SK-N-SH treated with all-trans-retinoic acid at 6 μM for 48 hours (cell line): ENCODE results near the gene DYNC2H1.

Experiments used
- ATAC-seq: fragments of 200-7000 bp; cut with Tn5 transposase; 3 replicates; pipeline ENCODE4 v1.9.1; 2020; ENCODE audit warnings: mild to moderate bottlenecking, moderate library complexity
- BACH2 ChIP-seq: fragments of 250-450 bp; sonication (Bioruptor Pico); IDR thresholded peaks from 2 replicates; pipeline ENCODE4 v1.9.0; 2021; ENCODE audit warnings: mild to moderate bottlenecking, borderline replicate concordance
- CREB5 ChIP-seq: fragments of 250-450 bp; sonication (Bioruptor Pico); IDR thresholded peaks from 2 replicates; pipeline ENCODE4 v1.5.1; 2020; ENCODE audit warnings: low read depth, mild to moderate bottlenecking, moderate library complexity
- CSDC2 ChIP-seq: fragments of 250-450 bp; sonication (Bioruptor Pico); IDR thresholded peaks from 2 replicates; pipeline ENCODE4 v1.5.0; 2020; ENCODE audit warnings: mild to moderate bottlenecking, moderate library complexity
- CSRNP3 ChIP-seq: fragments of 250-450 bp; sonication (Bioruptor Pico); IDR thresholded peaks from 2 replicates; pipeline ENCODE4 v1.5.1; 2021; ENCODE audit warnings: mild to moderate bottlenecking, moderate library complexity
- GLIS3 ChIP-seq: fragments of 250-450 bp; sonication (Bioruptor Pico); IDR thresholded peaks from 2 replicates; pipeline ENCODE4 v1.5.0; 2020; ENCODE audit warnings: mild to moderate bottlenecking, moderate library complexity
- ISL1 ChIP-seq: fragments of 250-450 bp; sonication (Bioruptor Pico); IDR thresholded peaks from 2 replicates; pipeline ENCODE4 v2.1.2; 2022; ENCODE audit warnings: mild to moderate bottlenecking, moderate library complexity
- OSR1 ChIP-seq: fragments of 250-450 bp; sonication (Bioruptor Pico); IDR thresholded peaks from 2 replicates; pipeline ENCODE4 v1.8.0; 2022; ENCODE audit warnings: moderate library complexity, mild to moderate bottlenecking, inconsistent platforms
- POU6F1 ChIP-seq: fragments of 250-450 bp; sonication (Bioruptor Pico); IDR thresholded peaks from 2 replicates; pipeline ENCODE4 v1.8.0; 2021; ENCODE audit warnings: low read depth, mild to moderate bottlenecking, moderate library complexity, borderline replicate concordance
- PPARA ChIP-seq: fragments of 250-450 bp; sonication (Bioruptor Pico); IDR thresholded peaks from 2 replicates; pipeline ENCODE4 v1.5.0; 2020; ENCODE audit warnings: mild to moderate bottlenecking, borderline replicate concordance
- TCF4 ChIP-seq: fragments of 250-450 bp; sonication (Bioruptor Pico); IDR thresholded peaks from 2 replicates; pipeline ENCODE4 v1.8.0; 2021; ENCODE audit warnings: mild to moderate bottlenecking, moderate library complexity, borderline replicate concordance
- TOX ChIP-seq: fragments of 250-450 bp; sonication (Bioruptor Pico); IDR thresholded peaks from 2 replicates; pipeline ENCODE4 v1.8.0; 2021; ENCODE audit warnings: mild to moderate bottlenecking, moderate library complexity, borderline replicate concordance
- TSHZ2 ChIP-seq: fragments of 250-450 bp; sonication (Bioruptor Pico); IDR thresholded peaks from 2 replicates; pipeline ENCODE4 v1.5.0; 2020; ENCODE audit warnings: mild to moderate bottlenecking, moderate library complexity
- ZC3H10 ChIP-seq: fragments of 250-450 bp; sonication (Bioruptor Pico); IDR thresholded peaks from 2 replicates; pipeline ENCODE4 v1.5.1; 2021; ENCODE audit warnings: mild to moderate bottlenecking, moderate library complexity
- ZFP30 ChIP-seq: fragments of 450-650 bp; formaldehyde crosslinking; IDR thresholded peaks from 2 replicates; pipeline ENCODE4 v1.5.0; 2022; ENCODE audit warnings: mild to moderate bottlenecking, moderate library complexity
- ZNF565 ChIP-seq: fragments of 450-650 bp; formaldehyde crosslinking; conservative IDR thresholded peaks from 2 replicates; pipeline ENCODE4 v1.5.0; 2020; ENCODE audit warnings: low read depth, mild to moderate bottlenecking, moderate library complexity
- ZNF70 ChIP-seq: fragments of 450-650 bp; formaldehyde crosslinking; IDR thresholded peaks from 2 replicates; pipeline ENCODE4 v1.5.0; 2020; ENCODE audit warnings: mild to moderate bottlenecking, moderate library complexity

DYNC2H1 gene

GRCh38 chr11:103220133-103220532 is 110.9 kb downstream of the DYNC2H1 start:
- TF ChIP-seq ZNF565 (CRISPR knock-in tag) (no peak), CREB5 (CRISPR knock-in tag) (no peak), BACH2 (CRISPR knock-in tag) (no peak), ZC3H10 (CRISPR knock-in tag) (peak; percentile 76), TOX (CRISPR knock-in tag) (no peak), CSDC2 (CRISPR knock-in tag) (no peak), ISL1 (peak; percentile 79), TCF4 (CRISPR knock-in tag) (peak; percentile 92), GLIS3 (CRISPR knock-in tag) (no peak), POU6F1 (CRISPR knock-in tag) (no peak)
- ATAC-seq = no peak

- no peak for ATAC-seq
- TF ChIP-seq CSRNP3 (no peak), ZFP30 (CRISPR knock-in tag) (no peak), TOX (CRISPR knock-in tag) (no peak), CSDC2 (CRISPR knock-in tag) (no peak), ZNF70 (CRISPR knock-in tag) (no peak), PPARA (CRISPR knock-in tag) (no peak), TSHZ2 (CRISPR knock-in tag) (no peak), ISL1 (no peak), OSR1 (CRISPR knock-in tag) (no peak), TCF4 (CRISPR knock-in tag) (no peak), CREB5 (CRISPR knock-in tag) (no peak)
Measured at GRCh38 chr11:103222806-103223205, 113.6 kb downstream of the DYNC2H1 start.

- no peak for ATAC-seq
- TF ChIP-seq ZFP30 (CRISPR knock-in tag) (no peak), ZNF565 (CRISPR knock-in tag) (no peak), ZNF70 (CRISPR knock-in tag) (no peak), TOX (CRISPR knock-in tag) (no peak), BACH2 (CRISPR knock-in tag) (no peak)
Measured at GRCh38 chr11:103228807-103229206, 119.6 kb downstream of the DYNC2H1 start.

- 0 out of 2 replicates have a peak, but pooled peaks have one; percentile 13 for TF ChIP-seq ZC3H10 (CRISPR knock-in tag)
- no peak for TF ChIP-seq TOX (CRISPR knock-in tag)
- 0 out of 2 replicates have a peak, but pooled peaks have one; percentile 12 for TF ChIP-seq ZNF70 (CRISPR knock-in tag)
- peak; percentile 90 for TF ChIP-seq ISL1
- peak; percentile 73; the same call in 1 of the 2 replicates for TF ChIP-seq CREB5 (CRISPR knock-in tag)
- TF ChIP-seq TCF4 (CRISPR knock-in tag) = peak; percentile 27; the same call in 1 of the 2 replicates
- TF ChIP-seq POU6F1 (CRISPR knock-in tag) = no peak
- TF ChIP-seq, all 23 proteins: peak for 5
Measured at GRCh38 chr11:103234974-103235373, 125.7 kb downstream of the DYNC2H1 start.

More at GRCh38 chr11:103234974-103235373, 125.7 kb downstream of the DYNC2H1 start:
- peak; percentile 77 for ATAC-seq
